A673 (cell line): ENCODE results near the gene CKM.

Experiments used
- CTCF ChIP-seq: fragments of 300-800, 200-600 bp; sonication (generic); conservative IDR thresholded peaks from 2 replicates; pipeline ENCODE4 v1.5.1; 2017; ENCODE audit warnings: low read depth, mild to moderate bottlenecking, antibody characterized with exemption, low read length, moderate library complexity, mixed read lengths
- EZH2 ChIP-seq: fragments of 200-600 bp; sonication (generic); IDR thresholded peaks from 2 replicates; pipeline ENCODE4 v1.6.1; 2017; ENCODE audit warnings: borderline replicate concordance, low read depth, mild to moderate bottlenecking, mixed read lengths, antibody characterized with exemption, low read length; ENCODE audit not compliant: poor library complexity, severe bottlenecking

DNA sequence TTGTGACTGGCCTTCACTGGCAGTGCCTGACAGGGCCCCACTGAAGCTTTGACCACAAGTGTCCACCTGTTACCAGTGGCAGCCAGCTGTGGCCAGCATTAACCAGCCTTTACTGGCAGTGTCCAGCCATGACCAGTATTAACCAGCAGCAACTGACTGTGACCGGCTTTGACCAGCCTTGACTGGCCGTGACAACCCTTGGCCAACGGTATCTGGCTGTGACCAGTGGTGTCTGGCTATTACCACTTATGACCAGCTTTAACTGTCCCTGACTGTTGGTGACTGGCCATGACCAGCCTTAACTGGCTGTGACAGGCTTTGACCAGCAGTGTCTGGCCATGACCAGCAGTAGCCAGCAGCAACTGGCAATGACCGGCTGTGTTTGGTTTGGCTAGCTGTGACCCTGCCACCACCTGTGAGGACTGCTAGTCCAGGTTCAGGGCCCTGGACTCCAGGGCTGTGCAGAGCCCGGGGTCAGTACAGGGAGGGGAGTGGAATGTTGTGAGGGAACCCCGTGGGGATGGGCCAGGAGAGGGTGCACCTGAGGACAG lies 32.2 kb downstream of the CKM start:
- TF ChIP-seq CTCF, result no peak
- TF ChIP-seq EZH2, result no peak
